GM18526 (cell line): ENCODE results near the gene ASTL.

Experiments
- POLR2A ChIP-seq: IDR thresholded peaks from 3 replicates; pipeline ENCODE4 v1.6.1; 2011; ENCODE audit not compliant: insufficient read length; ENCODE audit errors: extremely low read depth

ASTL gene

GRCh38 chr2:96105994-96106715 lies 32.1 kb downstream of the ASTL start:
- no peak for TF ChIP-seq POLR2A

DNA sequence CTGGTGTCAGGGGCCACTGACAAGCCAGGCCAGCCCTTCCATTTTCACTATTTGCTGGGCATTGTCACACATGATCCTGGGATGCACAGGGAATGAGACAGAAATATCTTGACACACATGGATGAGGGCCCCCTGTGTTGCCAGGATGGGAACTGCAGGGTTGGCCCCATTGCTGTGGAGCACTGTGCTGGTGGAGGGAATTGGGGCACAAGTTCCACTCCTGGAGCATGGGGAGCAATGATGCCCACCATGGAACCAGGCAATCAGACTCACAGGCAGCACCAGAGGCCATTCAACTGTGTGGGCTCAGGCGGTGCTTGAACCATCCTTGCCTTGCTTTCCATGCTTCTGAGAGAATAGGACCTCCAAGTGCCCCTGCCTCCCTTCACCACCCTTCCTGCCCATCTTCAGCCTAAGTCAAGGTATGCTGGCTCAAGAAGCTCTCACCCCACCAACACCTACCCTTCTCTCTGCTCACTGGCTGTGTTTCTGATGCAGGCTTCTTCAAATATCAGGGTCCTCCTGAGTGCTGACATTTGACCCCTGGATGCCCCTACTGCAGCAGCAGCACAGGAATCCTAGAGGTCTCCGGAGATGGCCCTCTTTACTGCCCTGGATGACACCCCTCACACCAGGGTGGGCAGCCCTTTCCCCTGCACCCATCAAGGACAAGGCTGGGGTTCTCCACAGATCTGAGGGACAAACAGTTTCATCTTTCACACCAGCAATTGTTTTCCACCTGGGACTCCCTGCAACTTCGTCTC lies 33.0 kb downstream of the ASTL start:
- no peak for TF ChIP-seq POLR2A

GRCh38 chr2:96104487-96104861 lies 33.8 kb downstream of the ASTL start:
- no peak for TF ChIP-seq POLR2A

DNA sequence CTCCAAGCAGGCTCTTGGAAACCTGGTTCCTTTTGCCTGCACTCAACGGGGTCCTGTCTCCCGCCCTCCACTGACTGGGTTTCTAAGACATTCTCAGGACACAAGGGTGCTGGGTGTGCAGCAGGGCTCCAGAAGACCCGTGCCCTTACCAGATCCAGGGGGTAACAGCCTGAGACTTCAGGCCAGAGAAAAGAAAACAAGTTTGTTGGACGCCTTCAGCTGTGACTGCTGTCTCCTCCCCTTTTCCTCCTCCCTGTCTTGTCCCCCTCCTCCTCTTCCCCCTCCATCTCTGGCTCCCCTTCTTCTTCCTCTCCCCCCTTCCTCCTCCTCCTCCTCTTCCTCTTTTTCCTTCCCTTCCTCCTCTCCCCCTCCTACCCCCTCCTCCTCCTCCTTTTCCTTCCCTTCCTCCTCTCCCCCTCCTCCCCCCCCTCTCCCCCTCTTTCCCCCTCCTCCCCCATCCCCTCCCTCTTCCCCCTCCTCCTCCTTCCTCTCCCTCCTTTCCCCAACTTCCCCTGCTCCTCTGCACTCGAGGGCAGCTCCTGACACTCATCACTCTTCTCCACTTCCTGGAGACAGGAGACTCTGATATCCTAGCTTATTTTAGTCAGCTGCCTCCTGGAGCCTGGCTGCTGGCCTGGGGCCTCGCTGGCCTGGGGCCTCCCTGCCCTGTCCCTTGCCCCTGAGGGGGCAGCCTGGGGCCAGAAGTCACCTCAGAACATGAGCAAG lies 34.4 kb downstream of the ASTL start:
- TF ChIP-seq POLR2A = no peak

- TF ChIP-seq POLR2A = no peak
Observed at GRCh38 chr2:96103187-96103601, 35.1 kb downstream of the ASTL start.

GRCh38 chr2:96102596-96103186 lies 35.6 kb downstream of the ASTL start:
- TF ChIP-seq POLR2A = no peak

GRCh38 chr2:96100893-96101304 lies 37.4 kb downstream of the ASTL start:
- no peak for TF ChIP-seq POLR2A

DNA sequence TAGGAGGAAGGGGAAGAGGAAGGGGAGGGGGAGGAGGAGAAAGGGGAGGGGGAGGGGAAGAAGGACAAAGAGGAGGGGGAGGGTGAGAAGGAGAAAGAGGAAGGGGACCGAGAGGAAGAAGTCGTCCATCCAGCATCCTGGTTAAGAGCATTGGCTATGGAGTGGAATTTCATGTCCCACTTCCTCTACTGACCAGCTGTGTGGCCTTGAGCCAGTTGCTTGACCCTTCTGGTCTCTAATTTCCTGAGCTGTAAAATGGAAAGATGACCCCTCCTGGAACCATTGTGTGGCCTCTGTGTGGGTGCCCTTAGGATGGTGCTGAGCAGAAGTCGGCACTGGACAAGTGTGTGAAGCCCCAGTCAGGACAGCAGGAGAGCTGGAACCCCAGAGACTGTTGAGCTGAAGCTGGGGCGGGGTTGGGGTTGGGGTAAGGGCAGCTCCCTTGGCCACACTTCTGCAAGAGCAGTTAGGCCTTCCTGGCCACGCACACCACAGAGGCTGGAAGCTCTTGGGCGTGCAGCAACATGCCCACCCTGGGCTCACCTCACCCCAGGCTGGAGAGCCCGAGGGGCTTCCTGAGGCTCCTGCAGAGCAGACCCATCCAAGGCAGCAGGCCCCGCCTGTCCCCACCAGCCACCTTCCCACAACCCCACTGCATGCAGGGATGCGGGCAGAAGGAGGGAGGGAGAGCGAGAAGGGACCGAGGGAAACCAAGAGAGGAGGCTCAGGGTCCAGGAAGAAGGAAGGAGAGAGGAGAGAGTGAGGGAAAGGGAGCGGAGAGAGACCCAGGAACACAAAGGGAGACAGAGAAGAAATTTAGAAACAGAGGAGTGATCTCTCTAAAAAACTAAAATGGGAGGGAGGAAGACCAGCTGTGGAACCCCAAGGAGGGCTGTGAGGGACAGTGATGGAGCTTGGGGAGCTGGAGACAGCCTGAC lies 38.2 kb downstream of the ASTL start:
- TF ChIP-seq POLR2A = no peak

DNA sequence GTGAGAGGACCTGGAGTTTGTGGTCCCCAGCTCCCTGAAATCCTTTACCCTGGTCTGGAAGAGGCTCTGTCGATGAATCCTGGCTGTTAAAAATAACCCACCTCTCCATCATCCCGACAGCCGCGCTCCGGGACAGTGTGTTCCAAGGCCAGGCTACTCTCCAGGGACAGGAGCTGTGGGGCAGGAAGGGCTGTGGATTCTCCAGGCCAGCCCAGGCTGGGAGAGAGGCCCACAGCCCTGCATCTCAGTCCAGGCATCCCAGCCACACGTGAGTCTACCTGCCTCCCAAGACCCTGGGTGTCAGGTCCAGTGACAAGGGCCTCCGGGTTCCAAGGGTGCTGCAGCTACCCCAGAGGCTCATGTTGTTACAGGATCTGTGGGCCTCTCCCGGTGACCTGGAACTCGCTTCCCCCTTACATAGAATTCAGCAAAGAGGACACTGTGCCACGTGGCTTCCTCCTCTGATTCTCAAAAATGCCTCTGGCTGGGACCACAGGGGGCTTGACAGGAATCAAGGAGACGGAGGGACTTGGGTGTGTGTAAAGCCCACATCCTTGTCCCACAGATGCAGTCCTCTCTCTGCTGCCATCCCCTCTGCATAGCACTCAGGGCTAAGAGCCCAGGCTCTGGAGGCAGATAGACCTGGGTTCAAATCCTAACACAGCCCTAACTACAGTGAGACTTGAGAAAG lies 39.3 kb downstream of the ASTL start:
- no peak for TF ChIP-seq POLR2A

DNA sequence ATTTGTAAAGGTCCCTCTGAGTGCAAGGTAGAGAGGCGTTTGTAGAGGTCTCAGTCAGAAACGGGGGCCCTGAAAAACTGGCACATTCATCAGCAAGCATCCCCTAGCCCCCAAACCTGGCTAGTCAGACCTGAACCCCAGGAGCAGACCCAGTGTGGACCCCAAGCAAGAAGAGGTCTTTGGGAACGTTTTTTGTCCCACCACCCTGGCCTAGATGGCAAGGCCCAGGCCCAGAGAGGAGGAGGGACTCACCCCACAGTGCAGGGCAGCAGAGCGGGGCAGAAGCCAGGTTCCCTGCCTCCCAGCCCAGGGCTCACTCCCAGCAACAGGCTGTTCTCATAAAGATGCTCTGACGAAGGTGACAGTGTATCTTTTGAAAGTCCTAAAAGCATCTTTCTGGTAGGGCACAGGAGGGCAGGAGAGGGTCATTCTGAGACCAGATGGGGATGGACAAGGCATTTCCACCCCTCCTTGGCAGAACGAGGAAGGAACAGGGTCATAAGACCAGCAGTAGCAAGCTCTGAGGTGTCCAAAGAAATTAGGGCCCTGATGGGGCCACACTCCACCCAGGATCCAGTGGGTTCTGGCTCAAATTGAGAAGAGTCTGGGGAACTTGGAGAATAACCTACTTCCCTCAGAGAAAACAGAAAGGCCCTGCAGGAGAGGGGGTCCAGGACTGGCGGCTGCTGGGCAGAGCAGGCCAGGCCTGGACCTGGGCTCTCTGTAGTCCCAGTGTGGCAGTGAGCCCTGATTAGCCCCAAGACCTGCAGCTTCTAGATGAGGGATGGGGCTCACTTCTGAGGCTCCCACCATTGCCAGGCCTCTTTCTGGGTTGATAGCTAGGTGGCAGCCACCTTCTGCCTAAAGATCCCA lies 40.1 kb downstream of the ASTL start:
- no peak for TF ChIP-seq POLR2A

DNA sequence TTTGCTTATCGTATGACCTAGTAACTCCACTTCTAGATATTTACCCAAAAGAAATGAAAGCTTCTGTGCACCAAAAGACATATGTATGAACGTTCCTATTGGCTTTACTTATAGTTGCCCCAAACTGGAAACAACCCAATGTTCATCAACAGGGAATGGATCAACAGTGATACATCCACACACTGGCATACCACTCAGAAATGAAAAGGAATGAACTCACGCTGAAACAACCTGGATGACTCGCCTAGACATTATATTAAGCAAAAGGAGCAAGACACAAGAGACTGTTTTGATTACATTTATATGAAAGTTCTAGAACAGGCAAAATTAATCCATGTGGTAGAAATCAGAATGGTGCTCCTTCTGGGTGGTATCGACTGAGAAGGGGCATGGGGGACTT lies 40.9 kb downstream of the ASTL start:
- TF ChIP-seq POLR2A = no peak

- TF ChIP-seq POLR2A = no peak
Observed at GRCh38 chr2:96095116-96095636, 43.1 kb downstream of the ASTL start.

- no peak for TF ChIP-seq POLR2A
Observed at GRCh38 chr2:96093528-96093927, 44.8 kb downstream of the ASTL start.

DNA sequence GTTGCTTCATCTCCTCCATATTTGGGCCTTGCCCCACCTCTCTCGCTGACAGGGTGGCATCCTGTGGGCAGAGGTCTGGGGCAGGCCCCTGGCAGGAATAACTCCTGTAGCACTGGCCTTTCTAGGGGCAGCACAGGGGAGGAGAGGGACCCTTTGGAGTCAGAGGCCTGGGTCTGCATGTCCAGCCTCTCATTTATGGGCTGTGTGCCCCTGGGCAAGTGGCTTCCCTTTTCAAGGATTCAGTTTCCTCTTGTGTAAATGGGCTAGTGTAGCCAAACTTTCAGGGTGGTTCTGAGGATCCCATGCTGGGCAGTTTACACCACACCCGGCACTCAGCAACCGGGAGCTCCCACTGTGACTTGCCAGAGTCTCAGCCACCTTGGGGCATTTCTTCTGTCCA lies 45.4 kb downstream of the ASTL start:
- no peak for TF ChIP-seq POLR2A
